MV-4-11 (cell line): Measurements from ENCODE around the gene ZFAND3.

ENCODE experiments used
- DNase-seq: peaks from one replicate; lab custom pipeline; 2025; lab: John Stamatoyannopoulos, UW

The ZFAND3 gene

GRCh38 chr6:37827603-37828265 is 8.2 kb downstream of the ZFAND3 start:
- no peak for DNase-seq

DNA sequence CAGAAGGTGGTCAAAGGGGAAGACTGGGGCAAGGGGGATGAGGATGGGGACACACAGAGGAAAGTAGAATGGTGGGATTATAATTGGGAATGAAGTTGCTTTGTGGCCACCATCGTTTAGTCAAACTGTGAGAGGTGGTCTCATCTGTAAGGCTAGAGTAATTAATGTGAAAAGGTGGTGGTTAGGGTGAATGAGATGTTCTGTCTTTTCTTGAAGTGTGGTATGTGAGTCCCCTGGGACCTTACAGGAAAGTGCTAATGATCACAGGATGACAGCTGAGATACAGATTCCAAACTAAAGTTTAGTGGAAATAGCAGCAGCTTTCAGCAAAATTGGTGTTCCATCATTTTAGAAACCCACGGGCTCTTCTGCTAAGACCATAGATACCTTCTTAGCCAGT is 10.7 kb downstream of the ZFAND3 start:
- DNase-seq, result no peak

DNA sequence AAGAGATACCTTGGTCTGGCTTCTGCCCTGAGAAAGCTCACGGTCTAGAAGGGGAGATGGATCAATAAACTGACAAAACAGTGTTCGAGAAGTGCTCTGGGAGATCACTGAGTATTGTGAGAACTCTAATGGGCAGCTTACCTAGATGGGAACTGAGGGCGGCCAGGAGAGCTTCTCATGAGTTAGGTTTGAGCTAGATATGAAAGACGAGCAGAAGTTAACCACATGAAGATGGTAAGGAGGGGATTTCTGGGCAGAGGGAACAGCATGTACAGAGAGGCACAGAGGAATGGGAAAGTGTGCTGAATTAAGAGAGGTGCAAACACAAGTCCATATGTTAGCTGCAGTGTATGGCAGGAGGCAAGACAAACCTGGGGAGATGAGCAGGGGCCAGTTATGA is 11.9 kb downstream of the ZFAND3 start:
- no peak for DNase-seq

GRCh38 chr6:37835923-37836322 is 16.4 kb downstream of the ZFAND3 start:
- no peak for DNase-seq

DNA sequence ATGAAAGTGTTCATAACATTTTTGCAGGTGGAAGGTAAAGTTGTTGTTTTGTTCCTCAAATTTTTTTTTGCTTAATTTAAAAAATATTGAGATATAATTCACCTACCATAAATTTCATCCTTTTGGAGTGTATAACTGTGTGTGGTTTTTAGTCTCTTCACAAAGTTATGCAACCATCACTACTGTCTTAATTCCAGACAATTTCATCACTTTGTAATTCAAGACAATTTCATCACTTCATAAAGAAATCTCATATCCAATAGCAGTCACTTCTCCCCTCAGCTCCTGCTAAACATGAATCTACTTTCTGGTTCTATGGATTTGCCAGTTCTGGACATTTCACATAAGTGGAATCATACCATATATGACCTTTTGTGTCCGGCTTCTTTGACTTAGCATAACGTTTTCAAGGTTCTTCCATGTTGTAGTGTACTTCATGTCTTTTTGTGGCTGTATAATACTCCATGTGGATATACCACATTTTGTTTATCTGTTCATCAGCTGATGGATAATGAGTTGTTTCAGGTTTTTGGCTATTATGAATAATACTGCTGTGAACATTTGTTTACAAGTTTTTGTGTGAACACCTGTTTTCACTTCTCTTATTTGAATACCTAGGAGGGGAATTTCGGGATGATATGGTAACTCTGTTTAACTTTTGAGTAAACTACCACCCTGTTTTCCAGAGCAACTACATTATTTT is 18.8 kb downstream of the ZFAND3 start:
- DNase-seq, result peak; percentile 44

DNA sequence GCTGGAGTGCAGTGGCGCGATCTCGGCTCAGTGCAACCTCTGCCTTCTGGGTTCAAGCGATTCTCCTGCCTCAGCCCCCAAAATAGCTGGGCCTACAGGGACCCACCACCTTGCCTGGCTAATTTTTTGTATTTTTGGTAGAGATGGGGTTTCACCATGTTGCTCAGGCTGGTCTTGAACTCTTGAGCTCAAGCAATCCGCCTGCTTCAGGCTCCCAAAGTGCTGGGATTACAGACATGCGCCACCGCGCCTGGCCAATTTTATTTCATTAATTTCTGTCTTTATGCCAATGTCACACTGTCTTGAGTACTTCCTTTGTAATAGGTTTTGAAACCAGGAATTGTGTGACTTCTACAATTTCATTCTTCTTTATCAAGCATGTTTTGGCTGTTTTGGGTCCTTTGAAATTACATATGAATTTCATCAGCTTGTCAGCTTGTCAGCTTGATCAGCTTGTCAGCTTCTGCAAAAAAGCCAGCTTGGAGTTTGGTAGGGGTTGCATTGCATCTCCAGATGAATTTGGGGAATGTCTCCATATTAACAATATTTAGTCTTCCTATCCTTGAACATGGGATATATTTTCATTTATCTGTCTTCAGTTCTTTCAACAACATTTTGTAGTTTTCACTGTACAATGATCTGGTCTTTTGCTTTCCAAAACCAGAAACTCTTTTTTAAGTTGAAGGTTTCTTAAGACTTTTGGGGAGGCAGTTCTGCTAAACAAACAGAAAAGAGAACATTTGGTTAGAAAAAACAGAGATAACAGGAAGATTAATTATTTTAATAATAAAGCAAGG is 20.8 kb downstream of the ZFAND3 start:
- DNase-seq, result peak; percentile 24

- DNase-seq, result peak; percentile 10
Observed at GRCh38 chr6:37840940-37841300, 21.4 kb downstream of the ZFAND3 start.

DNA sequence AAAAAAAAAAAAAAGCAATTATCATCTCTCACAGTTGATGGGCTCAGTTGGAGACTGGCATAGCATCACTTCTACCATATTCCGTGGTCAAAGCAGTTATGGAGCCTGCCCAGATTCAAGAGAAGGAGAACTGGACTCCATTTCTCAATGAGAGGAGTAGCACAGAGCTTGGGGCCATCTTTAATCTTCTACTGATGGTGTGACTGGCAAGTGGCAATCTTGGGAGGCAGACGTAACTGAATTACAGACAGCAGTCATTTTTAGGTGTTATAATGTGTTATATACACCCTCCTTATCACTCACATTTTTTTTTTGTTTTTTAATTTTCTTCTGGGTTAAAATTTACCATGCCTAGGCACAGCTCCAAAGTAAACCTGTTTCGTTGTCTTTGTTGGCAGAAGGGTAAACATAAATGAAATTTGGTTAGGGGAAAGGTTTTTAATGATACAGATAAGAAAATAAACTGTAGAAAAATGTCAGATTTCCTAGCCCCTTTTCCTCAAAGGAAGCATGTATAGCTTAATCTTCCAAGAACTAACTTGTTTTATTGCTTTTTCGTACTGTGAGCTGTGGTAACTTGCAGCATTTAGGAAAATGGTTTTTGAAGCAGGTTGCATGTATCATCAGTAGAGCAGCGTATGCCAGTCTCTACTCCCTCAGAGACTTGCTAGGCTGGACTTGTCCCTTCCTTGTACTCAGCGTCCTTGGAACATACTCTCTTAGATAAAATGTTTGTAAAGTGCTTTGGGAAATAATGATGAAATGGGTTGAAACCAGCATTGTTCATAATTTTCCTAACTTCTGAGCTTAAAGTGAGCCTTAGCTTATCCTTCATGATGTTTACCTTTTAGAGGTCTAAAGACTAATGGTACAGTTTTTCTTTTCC is 25.7 kb downstream of the ZFAND3 start:
- DNase-seq, result no peak

- no peak for DNase-seq
Observed at GRCh38 chr6:37845930-37846329, 26.4 kb downstream of the ZFAND3 start.

GRCh38 chr6:37847704-37848103 is 28.2 kb downstream of the ZFAND3 start:
- no peak for DNase-seq

DNA sequence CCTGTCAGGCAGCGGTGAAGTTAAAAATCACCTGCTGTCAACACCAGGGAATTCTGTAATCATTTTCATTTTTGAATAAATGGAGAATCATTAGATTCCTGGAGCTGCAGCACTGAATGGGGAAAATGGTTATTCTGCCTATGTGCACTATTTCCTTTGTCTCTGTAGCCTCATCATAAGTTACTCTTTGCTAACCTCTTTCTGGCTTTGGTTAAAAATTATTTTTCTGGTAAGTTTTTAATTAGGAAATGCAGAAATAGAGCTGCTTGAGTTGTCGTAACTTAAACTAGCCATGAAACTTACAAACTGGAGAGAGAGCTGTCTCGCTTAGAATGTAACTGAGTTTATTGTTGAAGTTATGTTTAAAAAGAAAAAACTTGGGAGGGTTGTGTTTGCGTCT is 28.8 kb downstream of the ZFAND3 start:
- no peak for DNase-seq

GRCh38 chr6:37850260-37850659 is 30.7 kb downstream of the ZFAND3 start:
- no peak for DNase-seq

GRCh38 chr6:37850728-37851285 is 31.3 kb downstream of the ZFAND3 start:
- DNase-seq, result no peak

- no peak for DNase-seq
Observed at GRCh38 chr6:37851997-37852524, 32.5 kb downstream of the ZFAND3 start.

- DNase-seq, result no peak
Observed at GRCh38 chr6:37856285-37856684, 36.8 kb downstream of the ZFAND3 start.

GRCh38 chr6:37858363-37858762 is 38.8 kb downstream of the ZFAND3 start:
- DNase-seq, result no peak

DNA sequence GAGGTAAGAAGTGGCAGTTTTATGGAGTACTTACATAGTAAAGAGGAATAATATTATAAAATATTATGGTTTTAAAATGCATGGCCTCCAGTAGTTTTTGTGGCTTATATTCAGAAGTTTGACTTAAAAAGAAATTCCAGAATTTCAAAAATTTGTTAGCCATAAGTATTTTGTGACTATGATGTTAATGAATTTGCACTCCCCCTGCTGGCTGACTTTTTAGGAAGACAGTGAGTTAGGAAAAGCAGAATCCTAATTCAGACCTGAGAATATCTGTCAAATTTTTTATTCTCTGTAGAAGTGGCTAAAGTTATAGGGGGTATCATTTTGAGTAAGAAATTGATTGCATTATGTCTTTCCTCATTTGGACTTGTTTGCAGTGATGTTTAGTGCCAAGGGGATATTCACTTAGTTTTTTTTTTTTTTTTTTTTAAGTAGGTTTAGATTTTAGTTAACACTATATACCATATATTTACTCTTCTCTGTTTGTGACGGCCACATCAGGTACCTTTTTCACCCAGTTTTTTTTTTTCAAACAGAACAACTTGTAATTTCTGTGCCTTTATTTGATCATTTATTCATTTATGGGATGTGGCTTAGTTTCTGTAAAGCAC is 40.8 kb downstream of the ZFAND3 start:
- DNase-seq, result peak; percentile 12

DNA sequence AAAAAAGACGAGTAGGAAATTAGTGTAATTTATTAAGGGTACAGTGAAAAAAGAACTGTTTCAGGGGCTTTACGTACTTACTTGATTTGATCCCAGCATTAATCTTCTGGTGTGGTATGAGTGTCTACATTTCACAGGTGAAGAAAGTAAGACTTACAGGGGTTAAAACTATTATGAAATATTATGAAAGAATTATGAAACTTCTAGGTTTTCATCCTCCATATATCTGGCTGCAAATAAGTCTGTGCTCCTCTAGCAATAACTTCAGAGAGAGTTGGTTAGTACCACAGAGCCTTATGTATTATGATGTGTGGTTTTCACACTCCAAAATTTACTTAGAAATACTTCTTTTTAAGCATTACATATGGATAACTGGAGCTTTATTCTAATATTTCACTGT is 41.9 kb downstream of the ZFAND3 start:
- DNase-seq, result peak; percentile 13

DNA sequence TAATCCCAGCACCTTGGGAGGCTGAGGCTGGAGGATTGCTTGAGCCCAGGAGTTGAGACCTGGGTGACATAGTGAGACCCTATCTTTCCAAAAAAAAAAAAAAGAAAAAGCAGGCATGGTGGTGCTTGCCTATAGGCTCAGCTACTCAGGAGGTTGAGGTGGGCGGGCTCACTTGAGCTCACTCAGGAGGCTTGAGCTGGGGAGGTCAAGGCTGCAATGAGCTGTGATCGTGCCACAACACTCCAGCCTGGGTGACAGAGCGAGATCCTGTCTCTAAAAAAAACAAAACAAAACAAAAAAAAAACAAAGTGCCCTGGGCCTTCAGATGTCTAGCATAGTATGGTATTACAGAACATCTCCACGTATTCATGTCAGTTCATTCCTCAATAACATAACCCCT is 42.9 kb downstream of the ZFAND3 start:
- no peak for DNase-seq

- no peak for DNase-seq
Observed at GRCh38 chr6:37862992-37863391, 43.5 kb downstream of the ZFAND3 start.

DNA sequence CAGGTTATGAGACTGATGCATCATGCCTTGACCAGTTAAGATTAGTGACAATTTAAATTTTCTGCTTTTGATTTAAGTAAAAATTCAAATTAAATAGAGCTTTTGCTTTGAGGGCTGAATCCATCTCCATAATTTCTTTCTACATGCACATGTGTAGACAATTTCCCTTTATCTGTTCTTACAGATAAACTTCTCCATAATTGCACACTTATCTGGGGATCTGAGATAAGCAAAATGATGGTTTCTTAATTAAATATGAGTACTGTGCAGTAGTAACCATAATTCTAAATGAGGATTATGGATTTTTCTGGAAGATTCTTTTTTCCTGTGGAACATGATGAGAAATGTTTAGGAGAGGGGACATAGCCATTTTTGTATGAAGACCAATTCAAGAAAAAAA is 44.7 kb downstream of the ZFAND3 start:
- DNase-seq, result no peak
